NCI-H226 (cell line): ENCODE results near the gene MYO5C.
A peak's percentile ranks its signal among the peaks of the same experiment; 100 is the strongest.

Source experiments
- DNase-seq: peaks from one replicate; pipeline ENCODE4 v3.0.0-alpha.2; 2015

Gene MYO5C

GRCh38 chr15:52164631-52165265 lies 130.9 kb downstream of the MYO5C start:
- DNase-seq = no peak

- DNase-seq = no peak
These were observed 132.0 kb downstream of the MYO5C start for GRCh38 chr15:52163321-52164190.

GRCh38 chr15:52162876-52163275 lies 132.7 kb downstream of the MYO5C start:
- no peak for DNase-seq

DNA sequence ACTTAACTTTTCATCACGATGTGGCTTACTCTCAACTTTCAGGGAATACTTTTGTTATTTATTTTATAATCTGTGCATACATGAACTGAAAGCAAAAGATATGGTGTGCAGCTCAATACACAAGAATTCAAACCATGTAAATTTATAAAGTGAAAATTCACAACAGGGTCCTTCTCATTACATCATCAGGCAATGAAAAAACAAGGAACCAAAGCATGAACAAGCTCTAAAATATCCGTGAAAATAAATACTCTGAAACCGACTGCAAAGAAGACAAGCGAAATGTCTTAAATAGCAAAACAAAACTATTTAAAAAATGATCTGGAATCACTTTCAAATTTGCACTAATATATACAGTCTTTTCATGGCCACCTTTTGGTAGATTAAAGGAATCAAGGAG lies 133.3 kb downstream of the MYO5C start:
- DNase-seq = no peak

GRCh38 chr15:52161406-52161966 lies 134.1 kb downstream of the MYO5C start:
- no peak for DNase-seq

- no peak for DNase-seq
These were observed 136.0 kb downstream of the MYO5C start for GRCh38 chr15:52159645-52160044.

DNA sequence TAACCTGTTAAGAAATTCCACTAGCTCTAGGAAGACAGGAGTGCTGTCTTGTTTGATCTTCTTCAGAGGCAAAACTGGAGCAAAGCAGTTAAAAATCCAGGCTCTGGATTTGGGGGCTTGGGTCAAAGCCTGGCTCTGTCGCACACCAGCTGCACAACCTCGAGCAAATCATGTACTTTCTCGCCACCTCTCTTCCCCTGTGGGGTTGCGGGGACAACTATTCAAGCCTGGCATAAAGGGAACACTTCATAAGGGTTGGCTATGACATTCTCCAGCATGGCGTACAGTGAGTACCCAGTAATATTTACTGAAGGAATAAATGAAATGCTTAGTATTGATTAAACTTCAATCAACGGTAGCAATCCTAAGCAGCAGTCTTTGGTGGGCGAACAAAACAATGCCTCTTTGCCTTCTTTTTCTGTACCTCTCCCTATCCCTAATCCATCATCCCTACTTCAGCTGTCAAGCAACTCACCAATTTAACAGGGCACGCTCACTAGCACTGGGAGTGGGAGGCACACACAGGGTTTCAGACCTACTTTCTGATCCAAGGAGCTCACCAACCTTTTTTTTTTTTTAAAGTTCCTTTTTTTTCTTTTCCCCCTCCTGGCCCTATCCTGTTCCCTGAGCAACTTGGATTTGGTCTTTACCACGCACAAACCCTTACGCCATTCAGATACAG lies 137.4 kb downstream of the MYO5C start:
- DNase-seq = no peak

DNA sequence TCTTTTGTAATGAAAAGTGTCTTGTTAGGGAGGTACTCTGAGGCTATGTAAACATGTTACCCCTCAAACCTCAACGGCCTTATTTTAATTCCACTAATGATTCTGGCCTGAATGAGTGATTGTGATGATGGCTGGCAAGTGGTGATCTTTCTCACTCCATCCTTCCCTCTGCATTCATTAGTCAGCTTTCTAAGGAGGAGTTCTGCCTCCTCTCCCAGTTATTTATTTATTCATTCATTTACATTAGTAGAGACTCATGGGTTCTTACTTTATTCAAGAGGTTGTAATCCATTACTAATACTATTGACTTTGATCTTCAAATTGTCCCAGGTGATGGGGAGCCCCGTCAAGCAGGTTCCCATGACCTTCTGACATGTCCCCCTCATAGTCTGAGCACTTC lies 139.7 kb downstream of the MYO5C start:
- no peak for DNase-seq

DNA sequence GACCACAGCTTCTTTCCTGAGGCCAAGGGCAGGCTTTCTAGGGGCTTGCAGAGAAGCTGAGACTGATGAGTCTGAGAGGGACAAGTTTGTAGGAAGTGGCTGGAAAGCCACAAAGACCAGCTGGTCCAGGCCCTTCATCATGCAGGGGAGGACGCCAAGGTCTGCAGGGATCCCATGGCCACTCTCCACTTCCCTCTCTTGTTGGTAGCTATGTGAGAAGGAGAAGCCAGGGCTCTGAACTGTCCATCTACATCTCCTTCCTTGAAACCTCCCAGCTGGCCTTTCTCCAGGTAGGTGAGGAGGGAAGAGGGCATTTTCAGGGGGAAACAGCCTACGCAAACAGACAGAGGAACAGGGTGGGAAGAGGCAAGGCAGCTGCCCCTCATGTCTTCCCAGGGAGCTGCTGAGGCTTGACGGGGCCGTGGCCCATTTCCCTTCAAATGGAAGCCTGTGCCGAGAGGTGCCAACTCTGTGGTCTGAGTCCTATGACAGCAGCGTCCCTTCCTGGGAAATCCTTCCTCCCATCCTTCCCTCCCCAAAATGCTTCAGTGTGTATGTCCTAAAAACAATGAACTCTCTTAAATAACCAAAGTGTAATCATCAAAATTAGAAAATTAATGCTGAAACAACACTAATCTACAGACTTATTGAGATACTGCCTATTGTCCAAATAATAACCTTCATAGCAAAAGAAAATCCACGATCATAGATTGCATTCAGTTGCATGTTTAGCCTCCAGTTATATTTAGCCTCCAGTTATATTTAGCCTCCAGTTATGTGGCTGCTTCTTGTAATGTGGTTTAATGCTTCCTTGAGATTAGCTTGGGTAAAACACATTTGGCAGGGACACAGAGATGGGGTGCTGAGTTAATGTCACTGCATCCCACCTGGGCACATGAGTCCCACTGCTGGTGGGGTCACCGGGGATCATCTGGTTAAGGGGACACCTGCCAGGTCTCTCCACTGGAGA lies 140.4 kb downstream of the MYO5C start:
- no peak for DNase-seq

GRCh38 chr15:52153900-52154895 lies 141.4 kb downstream of the MYO5C start:
- no peak for DNase-seq

- peak; percentile 41 for DNase-seq
These were observed 144.3 kb downstream of the MYO5C start for GRCh38 chr15:52151353-52151752.

- DNase-seq = no peak
These were observed 144.7 kb downstream of the MYO5C start for GRCh38 chr15:52150871-52151270.

- no peak for DNase-seq
These were observed 145.4 kb downstream of the MYO5C start for GRCh38 chr15:52150043-52150825.

DNA sequence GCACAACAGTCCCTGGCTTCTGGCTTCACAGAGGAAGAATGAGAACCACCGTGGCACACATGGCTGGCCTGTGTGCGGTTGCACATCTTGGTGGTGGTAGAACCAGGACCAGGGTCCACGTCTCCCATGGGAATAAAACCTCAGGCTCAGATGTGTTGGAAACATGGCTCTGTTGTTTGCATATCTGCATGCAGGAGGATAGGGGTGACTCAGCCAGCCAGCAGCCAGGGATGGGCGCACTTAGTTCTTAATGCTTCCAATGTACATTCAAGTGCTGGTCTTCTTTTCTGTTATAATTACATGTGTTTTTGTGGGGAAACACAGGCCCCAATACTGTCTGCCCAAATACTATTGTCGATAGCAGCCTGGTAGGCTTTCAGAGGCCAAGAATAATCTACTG lies 147.2 kb downstream of the MYO5C start:
- DNase-seq = peak; percentile 27

GRCh38 chr15:52146776-52147175 lies 148.8 kb downstream of the MYO5C start:
- DNase-seq = no peak

GRCh38 chr15:52146261-52146660 lies 149.3 kb downstream of the MYO5C start:
- no peak for DNase-seq

DNA sequence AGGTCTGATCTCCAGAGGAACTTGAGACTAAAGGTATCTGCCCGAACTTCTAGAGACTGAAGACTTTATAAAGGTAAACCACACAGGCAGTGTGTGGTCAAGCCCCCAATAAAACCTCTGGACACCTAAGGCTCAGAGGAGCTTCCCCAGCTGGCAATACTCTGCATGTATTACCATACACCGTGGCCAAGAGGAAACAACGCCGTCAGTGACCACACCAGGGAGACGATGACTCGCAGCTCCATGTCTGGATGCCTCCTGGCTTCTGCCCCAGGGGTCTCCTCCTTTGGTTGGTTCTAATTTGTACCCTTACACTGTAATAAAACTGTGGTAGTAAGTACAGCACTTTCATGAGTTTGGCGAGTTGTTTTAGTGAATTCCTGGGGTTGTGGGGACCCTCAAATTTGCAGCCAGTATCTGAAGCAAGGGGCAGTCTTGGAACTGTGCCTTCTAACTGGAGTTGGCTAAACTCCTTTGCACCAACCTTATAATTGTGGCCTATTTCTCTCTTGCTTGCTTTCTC lies 150.9 kb downstream of the MYO5C start:
- peak; percentile 63 for DNase-seq

GRCh38 chr15:52143873-52144272 lies 151.7 kb downstream of the MYO5C start:
- DNase-seq = peak; percentile 100
